ENCODE data around the gene METTL23. TPM values are rescaled to one million over a fixed set of nuclear protein-coding genes. Genes with fewer than 3 reads are reported as not detected.
A peak's percentile ranks its signal among the peaks of the same experiment; 100 is the strongest.

METTL23 gene, protein sequence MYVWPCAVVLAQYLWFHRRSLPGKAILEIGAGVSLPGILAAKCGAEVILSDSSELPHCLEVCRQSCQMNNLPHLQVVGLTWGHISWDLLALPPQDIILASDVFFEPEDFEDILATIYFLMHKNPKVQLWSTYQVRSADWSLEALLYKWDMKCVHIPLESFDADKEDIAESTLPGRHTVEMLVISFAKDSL
- polyA plus RNA-seq (2014; cell fraction: cytosol; rRNA removed): 54.4 and 64.0 TPM in 2 replicates
- polyA plus RNA-seq (2014; cell fraction: nucleus; rRNA removed): 69.4 and 78.4 TPM in 2 replicates

DNA sequence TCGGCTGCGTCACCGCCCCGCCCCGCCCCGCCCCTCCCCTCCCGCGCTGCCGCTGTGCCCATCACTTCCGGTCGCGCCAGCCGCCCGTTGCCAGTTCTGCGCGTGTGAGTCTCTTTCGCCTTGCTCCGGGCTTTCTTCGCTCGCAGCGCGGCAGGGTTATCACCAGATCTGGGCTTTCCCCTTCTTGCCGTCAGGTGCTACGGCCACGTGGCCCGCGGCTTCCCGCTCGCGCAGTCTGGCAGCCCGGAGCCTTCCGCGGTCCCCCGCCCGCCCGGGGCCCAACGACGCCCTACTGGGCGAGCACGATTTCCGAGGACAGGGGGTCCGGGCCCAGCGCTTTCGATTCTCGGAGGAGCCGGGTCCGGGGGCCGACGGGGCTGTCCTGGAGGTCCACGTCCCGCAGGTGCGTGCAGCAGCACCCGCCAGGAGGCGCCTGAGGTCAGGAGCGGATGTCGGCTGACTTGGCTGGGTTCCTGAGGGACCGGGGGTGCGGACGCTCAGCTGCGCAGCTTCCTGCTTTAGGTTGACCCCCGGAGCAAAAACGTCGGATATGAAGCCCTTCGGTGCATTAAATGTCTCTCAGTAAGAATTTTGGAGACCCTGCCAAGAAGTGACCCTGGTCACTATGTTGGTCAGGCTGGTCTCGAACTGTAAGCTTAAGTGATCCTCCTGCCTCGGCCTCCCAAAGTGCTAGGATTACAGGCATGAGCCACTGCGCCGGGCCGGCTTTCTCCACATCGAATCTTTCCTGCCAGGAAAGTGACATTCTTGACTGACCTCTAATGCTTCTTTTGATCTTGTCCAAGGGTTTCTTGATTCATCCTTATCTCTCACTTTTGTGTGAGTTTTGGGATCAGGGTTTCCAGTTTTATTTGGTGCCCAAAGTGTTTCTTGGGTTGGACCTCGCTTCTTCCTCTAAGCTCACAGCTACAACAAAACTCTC is at the start of gene METTL23:
Gene METTL23, plus strand, starts transcription at position 64 of the 943 bp plus-strand sequence. CDS start 2,872 bp downstream, outside the sequence.
- DNase-seq (ENCODE audit: low spot score): peak; percentile 82

DNA sequence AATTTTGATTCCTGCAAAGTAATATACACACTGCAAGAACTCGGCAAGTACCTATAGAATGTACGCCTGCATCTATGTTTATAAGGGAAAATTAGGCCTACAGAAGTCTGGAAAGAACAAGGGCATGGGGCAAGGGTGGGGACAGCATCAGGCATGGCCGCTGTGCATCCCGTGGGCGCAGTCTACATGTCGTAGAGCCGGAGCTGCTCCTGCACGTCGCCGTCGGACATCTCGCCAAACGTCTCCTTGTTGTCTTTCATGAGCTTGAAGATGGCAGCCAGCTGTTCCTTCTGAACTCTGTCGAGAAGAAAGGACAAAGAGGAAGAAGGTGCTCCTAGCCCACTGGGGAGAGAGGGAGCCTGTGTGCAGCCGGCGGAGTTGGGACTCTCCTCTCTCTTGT is 49.2 kb upstream of the METTL23 start:
- DNase-seq (ENCODE audit: low spot score): no peak

DNA sequence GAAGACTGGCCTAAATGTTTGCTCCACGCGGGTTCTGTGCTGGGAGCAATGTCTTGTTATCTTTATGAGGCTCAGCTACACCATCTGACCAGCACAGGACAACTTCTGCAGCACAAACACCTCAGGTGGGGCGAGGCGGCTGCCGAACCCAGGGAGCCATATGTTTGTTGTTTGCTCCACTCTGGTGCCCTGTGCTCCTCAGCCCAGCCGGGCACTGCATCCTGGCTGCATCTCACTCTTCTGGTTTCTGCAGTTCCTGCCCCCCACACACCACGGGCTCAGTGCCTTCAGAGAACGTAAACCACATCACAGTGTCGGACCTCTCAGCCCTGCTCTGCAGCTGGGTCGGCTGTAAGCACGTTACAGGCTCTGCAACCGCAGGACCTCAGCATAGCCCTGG is 48.3 kb upstream of the METTL23 start:
- no peak for DNase-seq (ENCODE audit: low spot score)

DNA sequence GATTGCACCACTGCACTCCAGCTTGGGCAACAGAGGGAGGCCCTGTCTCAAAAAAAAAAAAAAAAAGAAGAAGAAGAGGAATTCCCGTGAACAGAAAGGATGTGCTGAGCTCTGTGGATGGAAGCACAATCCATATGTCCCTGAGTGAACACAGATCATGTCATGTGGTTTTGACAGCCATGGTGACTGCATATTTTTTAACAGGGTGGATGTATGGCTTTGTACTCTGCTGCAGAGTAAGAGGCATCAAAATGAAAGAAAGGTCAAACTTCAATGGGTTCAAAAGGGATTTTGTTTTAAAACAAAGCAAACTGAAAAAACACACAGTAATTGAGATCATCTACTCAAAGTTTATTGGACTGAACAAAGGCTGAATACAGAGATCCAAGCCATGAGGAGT is 47.4 kb upstream of the METTL23 start:
- no peak for DNase-seq (ENCODE audit: low spot score)

DNA sequence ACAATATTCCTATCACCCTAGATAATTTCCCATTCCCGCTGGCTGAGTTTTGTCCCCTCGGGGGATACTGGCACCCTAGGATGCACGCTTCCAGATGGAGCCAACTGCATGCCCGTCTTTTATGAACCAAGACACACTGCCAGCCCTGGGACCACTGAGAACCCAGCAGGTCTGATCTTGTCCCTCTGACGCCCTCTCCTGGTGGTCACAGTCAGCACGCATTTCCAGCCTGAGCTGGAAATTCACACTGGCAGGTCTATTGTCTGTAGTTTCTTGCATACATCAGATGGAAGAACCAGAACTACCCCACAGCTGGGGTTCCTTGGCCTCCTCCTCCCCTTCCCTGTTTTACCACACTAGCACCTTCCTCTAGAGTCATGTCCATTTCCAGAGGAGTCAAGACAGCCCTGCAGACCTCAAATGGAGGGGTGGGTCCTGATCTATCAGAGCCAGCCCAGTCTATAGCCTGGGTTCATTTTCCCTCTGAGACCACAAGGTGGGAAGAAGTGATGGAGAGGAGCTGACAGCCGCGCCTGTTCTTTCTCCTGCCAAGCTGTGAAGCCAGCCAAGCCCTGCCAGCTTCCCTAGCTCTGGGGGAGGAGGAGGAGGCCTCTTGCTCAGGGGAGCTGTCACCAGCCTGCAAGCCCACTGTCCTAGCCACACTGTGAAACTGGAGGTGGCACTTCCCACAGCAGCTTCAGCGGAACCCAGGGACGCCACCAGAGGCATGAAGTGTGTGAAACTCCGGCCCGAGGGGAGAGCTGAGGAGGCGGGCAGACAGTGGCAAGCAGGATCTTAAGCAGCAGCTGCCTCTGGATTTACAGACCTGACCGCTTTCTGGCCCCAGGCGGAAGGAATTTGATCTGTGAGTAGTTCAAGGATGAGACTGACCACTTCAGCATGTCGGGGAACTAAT is 45.2 kb upstream of the METTL23 start:
- DNase-seq (ENCODE audit: low spot score): peak; percentile 82

DNA sequence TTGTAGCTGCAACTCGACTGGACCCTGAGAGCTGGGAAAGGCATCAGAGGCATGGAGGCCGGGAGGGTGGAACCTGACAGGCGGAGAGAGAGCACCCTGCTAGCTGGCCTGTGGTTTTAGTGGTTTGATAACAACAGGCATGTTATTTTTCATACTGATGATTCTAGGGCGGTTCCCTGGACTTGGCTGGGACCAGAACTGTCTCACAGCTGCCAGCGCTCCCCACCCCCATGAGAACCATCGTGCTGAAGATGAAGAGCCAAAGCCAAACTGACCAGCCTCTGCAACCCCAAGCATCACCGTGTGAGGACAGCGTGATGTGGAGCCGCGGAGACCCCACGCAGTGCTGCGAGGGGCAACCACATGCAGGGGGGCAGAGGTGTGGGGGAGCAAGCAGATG is 44.3 kb upstream of the METTL23 start:
- DNase-seq (ENCODE audit: low spot score): no peak

DNA sequence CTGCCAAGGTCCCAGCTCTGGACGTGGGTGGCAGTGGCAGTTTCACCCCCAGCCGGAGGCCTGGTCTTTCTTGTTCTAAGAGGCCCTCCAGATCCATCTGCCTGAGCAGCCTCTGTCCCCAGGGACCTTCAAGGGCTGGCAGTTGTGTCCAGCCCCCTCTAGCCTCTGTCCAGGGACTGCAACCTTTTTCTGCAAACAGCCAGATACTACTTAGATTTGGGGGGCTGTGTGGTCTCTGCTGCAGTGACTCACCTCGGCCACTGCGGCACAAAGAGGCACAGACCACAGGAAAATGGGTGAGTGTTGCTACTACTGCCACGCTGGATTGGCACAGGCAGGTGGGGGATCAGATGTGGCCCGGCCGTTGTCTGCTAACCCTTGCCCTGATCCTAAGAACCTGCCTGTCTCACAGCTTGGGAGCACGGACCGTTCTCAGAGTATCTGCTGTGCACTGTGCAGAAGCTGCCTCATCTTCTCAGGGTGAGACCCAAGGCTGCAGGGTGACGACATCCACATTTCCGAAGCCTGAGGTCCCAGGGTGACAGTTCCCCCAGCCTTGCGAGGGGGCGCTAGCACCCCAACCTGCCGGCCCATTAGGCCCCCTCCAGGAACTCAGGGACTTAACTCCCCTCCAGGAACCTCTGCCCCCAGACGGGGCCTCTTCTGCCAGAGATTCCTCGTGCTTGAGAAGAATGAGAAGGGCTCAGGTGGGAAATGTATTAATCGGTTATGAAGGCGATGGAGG is 43.5 kb upstream of the METTL23 start:
- peak; percentile 86 for DNase-seq (ENCODE audit: low spot score)

DNA sequence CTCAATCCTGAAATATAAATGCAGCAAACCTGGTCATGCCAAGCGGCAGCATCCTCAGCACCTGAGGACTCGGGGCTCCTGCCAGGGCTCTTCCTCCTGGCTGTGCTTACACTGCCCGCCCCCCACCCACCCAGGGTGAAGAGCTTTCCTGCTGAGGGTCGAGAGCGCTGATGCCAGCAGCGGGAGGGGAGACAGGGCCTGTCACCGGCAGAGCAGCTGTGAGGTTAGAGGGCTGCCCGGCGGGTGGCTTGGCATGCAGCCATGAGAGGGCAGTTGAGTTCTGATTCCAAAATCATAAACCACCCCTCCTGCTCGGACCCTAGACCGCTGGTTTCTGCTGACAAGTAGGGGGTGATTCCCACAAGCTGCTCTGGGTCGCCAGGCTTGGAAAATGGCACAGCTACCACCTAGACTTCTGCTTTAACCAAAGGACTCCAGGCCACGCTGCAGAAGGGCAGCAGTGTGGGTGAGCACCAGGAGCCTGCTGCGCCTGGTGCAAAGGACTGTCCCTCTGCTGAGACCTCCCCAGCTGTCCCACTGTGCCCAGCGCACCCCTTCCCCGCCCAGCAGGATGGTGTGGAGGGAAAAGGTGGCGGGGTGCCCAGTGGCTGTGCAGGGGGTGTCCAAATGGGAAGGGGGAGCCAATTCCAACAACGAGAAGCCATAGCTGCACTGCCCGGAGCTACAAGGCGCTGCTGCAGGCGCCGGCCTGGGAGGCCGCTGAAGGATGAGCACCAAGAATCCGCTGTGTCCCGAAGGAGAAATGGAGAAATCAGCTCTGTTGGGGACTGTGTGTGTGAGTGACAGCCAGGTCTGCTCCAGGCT is 42.5 kb upstream of the METTL23 start:
- no peak for DNase-seq (ENCODE audit: low spot score)

DNA sequence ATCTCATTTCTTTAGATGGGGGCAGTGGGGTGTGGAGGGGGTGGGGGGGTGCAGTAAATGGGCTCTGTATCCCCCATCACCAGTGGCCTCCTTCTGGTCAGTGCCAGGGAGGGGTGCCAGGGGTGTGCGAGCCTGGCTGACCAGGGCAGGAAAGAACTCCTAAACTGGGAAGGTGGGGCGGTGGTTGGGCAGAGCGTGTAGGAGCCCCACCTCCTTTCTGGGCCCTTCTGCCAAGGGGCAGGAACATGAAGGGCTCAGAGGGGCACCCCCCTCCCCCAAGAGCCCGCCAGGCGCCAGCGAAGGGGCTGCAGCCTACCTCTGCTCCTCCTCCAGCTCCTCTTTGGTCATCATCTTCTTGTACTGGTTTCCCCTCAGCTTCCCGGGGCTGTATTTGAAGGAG is 41.9 kb upstream of the METTL23 start:
- no peak for DNase-seq (ENCODE audit: low spot score)

DNA sequence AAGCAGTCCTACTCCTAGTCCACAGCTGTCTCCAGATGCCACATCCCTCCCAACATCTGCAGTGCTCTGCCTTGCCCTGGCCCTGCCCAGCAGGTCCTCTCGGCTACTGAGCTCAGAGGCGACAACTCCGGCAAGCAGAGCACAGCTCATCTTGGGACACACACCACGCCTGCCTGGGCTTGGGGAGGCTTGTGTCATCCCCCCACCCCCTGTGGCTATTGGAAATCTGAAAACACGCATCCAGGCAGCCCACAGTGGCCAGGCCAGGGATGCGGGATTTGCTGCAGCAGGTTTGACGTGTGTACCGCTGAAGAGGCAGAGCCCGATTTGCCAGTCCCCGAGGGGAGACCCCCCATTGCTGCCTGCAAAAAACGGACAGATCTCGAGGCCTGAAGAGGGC is 41.3 kb upstream of the METTL23 start:
- no peak for DNase-seq (ENCODE audit: low spot score)

DNA sequence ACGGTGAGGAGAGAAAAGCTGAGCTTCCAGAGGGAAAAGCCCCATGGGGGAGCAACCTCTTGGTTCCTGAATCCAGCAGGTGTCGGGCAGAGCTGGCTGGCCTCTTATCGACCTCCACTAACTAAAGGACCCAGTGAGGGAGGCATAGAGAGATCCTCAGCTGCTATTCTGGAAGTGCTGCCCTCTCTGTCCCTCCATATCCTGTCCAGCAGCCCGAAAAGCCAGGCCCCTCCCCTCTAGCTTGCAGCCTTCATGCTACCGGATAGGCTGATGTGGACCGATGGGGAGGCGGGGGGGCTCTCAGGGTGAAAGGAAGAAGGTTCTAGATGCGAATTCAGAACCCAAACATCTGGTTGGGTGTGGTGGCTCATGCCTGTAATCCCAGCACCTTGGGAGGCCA is 40.8 kb upstream of the METTL23 start:
- DNase-seq (ENCODE audit: low spot score): no peak

DNA sequence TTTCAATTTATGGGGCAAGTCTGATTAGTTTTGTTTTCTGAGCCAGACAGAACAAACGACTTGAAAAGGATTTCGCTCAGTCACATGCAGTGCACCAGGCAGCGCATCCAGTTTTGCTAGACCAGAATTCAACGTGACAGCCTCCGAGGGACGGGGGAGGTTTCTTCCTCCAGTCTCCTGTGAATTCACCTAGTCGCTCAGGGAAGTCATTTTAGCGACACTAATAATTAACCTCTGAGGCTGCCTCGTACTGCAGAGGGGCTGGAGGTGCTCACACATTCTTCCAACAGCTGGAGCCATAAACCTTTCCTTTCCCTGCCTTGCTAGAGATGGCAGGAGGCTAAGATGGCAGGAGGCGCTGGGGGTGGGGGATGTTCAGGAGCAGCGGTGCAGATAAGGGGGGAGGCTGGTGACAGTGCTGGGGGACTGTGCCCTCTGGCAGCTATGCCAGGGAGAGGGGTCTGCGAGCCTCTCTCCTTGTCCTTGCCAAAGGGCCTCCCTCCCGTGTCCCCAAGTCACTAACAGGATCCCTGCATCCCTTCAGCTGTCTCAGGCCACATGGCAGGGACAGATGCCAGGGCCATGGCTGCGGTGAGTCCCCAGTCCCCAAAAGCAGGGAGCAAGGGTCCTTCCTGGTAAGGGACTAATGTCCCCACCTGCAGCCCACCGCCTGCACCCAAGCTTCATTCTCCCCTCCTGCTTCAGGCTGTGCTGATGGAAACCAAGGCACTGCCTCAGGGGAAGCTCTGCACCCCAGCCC is 39.9 kb upstream of the METTL23 start:
- DNase-seq (ENCODE audit: low spot score): no peak

DNA sequence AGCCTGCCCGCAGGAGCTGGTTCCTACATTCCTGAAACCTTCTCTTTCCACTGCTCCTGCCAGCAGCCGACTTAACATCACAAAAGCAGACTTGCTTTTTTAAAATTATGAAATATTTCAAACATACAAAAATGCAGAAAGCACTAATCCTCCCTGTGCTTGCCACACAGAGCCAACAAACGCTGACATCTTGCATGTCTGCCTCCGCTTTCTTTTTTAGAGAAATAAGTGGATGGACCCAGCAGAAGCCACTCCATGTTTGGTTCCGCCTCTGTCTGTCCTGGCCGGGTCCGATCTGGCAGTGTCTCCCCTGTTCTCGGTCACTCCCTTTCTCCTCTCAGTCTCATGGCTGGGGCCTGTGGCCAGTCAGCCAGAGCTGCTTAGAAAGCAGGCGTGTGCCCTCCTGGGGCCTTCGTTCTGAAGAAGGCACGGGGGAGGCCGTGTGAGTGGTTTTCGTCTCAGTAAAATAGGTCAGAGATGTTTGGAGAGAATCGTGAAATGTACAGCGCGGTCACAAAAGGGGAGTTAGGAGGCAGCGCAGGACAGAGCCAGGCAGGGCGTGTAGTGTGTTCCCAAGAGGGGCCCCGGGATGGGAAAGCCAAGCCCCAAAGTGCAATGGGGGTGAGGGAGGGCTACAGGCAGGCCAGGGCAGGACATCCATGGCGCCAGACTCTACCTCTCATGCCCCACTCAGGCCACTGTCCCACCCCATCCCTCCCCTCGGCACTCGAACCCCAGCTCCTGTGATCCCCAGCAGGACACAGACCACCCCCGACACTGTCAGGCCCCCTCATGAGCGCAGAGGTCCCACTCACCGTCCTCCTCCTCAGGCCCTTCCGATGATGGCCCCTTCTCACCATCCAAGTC is 39.1 kb upstream of the METTL23 start:
- DNase-seq (ENCODE audit: low spot score): no peak

DNA sequence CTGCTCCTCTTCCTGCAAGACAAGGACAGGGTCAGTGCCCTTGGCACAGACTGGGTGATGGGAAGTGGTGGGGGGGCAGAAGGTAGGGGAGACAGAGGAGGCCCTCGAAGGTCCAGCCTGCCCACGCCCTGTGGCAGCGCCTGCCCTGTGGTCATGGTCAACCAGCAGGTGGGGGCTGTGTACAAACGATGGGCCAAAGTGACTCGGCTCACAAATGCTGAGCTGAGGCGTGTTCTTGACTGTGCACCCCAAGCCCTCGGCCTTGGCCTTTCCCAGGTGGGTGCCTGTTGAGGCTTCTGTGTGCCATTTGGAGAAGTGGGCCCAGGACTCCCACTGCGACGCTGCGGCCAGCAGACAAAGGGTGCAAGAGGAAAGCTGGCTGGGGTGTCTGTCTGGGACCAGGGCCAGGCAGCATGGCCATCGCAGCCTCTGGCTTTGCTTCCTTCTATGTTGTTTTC is 38.4 kb upstream of the METTL23 start:
- DNase-seq (ENCODE audit: low spot score): no peak

DNA sequence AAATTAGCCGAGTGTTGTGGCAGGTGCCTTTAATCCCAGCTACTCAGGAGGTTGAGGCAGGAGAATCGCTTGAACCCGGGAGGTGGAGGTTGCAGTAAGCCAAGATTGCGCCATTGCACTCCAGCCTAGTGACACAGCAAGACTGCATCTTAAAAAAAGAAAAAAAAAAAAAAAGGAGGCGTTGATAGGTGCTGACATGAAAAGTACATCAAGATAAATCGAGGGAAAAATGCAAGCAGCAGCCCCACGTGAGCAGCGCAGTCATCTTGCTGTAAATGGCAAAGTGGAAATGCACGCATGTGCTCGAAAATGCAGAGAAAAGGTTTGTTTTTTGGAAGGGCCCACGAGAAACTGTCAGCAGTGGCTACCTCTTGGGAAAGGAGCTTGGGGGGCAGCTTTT is 36.8 kb upstream of the METTL23 start:
- DNase-seq (ENCODE audit: low spot score): no peak

DNA sequence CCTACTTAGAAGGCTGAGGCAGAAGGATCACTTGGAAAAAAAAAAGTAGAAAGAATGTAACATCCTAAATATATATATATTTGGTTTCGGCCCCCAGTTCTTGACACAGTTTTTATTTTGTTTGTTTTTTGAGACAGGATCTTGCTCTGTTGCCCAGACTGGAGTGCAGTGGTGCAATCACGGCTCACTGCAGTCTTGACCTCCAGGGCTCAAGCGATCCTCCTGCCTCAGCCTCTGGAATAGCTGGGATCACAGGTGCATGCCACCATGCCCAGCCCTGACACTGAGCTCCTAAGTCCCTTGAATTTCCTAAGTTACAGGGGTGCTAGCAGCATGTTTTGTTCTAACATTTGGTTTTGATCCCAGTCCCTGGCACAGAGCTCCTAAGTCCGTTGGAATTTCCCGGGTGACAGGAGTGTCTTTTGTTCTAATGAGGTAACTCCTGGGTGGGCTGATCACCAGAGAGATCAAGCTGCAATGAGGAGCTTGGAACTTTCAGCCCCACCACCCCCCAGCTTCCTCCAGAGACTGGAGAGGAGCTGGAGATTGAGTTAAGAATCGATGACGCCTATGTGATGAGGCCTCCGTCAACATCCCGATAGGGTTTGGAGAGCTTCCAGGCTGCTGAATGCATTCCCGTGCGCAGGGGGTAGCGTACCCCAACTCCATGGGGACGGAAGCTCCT is 35.9 kb upstream of the METTL23 start:
- no peak for DNase-seq (ENCODE audit: low spot score)

DNA sequence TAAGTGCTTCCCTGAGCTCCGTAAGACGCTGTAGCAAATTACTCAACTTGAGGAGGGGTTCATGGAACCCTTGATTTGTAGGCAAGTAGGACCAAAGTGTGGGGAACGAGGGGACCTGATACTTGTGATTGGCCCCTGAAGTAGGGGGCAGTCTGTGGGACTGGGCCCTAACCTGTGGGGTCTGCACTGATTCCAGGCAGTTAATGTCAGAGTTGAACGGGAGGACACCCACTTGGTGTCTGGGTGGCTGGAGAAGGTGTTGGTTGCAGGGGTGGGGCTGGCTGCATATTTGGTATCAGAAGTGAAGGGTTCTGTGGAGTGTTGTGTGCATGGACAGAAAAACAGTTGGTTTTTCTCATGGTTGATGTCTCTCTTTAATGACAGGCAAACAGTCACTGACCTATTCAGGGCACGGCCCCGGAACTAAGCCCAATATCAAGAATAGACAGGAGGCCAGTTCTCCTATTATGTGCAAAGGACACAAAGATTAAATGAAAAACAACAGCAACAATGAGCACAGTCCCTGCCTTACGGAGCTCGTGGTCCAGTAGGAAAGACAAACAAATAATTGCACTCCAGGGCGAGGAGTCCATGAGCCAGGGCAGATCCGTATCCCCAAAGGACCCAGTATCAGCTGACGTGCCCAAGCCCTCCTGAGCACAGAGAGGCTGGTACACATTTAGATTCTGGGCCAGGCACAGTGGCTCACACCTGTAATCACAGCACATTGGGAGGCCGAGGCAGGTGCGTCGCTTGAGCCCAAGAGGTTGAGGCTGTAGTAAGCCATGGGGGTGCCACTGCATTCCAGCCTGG is 35.1 kb upstream of the METTL23 start:
- DNase-seq (ENCODE audit: low spot score): no peak
